GM12801 (cell line): ENCODE data around the gene TEAD1.

Experiments used
- TF ChIP-seq, protein P1 (sequence below): IDR thresholded peaks from one replicate; pipeline ENCODE4 v1.5.1; 2011; ENCODE audit warnings: control low read depth; ENCODE audit not compliant: insufficient read length; ENCODE audit errors: extremely low read depth

TEAD1 gene

DNA sequence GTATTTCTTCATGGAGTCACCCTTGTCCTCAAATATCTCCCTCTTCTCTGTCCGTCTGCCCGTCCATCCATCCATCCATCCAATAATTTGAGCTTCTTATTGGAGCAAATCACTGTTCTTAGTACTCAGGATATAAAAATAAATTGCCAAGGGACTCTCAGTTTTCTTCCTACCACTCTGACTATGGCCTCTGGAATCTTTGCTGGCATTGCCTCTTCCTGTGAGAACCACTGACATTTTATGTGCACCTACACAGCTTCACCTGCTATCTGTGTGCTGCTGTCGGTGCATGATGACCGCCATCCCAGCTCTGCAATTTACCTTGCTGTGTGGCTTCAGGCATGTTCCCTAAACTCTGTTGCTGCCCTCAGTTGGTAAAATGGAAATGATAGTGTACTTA, 37.9 kb downstream of the TEAD1 start:
- TF ChIP-seq, protein P1, sequence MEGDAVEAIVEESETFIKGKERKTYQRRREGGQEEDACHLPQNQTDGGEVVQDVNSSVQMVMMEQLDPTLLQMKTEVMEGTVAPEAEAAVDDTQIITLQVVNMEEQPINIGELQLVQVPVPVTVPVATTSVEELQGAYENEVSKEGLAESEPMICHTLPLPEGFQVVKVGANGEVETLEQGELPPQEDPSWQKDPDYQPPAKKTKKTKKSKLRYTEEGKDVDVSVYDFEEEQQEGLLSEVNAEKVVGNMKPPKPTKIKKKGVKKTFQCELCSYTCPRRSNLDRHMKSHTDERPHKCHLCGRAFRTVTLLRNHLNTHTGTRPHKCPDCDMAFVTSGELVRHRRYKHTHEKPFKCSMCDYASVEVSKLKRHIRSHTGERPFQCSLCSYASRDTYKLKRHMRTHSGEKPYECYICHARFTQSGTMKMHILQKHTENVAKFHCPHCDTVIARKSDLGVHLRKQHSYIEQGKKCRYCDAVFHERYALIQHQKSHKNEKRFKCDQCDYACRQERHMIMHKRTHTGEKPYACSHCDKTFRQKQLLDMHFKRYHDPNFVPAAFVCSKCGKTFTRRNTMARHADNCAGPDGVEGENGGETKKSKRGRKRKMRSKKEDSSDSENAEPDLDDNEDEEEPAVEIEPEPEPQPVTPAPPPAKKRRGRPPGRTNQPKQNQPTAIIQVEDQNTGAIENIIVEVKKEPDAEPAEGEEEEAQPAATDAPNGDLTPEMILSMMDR: no peak

DNA sequence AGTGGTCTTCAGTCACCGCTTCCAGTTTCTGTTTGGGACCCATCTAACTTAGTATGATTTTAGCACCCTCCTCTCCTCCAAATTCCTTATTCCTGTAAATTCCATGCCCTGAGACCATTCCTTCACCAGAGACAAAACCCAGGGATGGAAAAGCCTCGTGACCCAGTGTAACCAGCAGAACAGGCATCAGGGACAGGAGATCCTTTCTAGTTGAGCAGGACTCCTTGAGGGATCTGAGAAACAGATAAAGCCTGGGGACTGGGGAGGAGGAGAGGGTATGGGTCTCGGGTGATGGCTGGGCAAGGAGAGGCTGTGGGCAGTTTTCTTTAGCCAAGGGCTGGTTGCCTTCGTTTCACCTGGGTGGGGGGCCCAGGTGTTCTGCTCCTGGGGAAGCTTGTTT, 40.9 kb downstream of the TEAD1 start:
- TF ChIP-seq, protein P1: no peak

DNA sequence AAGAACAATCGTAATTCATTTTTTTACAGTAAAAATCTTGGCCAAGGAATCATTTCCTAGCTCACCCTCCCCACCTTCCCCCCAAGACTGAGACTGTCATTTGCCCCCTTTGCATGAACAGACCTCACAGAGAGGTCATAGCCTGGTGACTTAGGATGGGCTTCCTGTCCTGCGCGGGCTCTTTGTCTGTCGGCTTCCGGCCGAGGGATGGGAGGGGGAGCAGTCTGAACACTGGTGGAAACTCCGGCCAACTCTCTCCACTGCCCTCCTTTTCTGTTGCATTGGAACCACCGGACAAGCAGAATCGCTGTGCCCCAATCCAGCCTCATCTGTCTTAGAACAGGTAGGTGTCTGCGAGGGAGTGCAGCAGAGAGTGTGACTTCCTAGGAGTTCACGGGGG, 41.7 kb downstream of the TEAD1 start:
- TF ChIP-seq, protein P1: no peak

DNA sequence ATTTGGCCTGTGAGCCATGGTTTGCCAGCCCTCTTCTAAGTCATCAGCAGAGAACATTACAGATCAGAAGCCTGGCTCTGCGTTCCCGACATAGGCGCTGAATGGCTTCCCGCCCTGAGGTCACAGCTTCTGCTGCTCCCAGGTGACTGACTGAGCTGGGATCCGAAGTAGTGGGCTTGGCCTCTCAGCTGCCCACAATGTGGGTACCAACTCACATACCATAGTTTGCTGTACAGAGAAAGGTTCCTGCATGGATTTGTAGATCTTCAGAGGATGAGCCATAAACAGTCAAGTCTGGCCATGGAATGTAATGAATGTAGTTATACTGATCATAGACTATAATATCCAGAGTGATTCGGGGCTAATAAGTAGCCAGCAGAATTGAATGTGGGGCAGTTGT, 42.6 kb downstream of the TEAD1 start:
- TF ChIP-seq, protein P1: no peak

DNA sequence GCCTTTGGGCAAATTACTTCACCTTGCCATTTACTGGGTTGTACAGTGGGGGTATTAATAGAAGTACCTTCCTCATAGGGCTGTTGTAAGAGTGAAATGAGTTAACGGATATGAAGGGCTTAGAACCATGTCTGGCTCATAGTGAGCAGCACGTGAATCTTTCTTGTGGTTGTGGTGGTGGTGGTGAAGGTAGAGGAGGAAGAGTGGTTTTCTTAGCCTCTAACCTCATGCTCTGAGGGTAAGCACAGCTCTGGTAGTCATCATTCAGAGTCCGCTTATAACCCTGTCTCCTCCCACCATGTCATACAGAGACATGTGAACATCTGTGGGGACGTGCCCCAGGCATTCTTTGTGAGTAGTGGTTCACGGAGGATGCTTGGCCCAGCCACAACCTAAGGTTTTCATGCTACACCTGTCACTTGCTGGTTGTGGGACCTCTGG, 43.6 kb downstream of the TEAD1 start:
- TF ChIP-seq, protein P1: no peak

DNA sequence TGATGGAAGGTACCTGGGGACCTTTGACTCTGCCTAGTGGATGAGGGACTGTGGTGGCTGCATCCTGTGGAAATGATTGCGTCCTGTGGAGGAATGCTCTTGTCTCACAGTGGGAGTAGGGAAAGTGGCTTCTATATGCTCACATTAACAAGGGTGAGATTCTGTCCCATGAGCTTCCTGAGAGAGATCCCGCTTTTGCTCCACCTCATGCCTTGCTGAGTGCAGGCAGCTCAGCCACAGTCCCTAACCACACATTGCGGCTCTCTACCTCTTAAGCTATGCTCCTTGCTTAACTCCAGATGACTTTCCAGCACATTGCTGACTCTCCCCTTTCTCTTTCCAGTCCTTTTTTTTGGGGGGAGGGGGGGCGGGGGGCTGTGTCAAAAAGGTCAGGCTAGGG, 45.0 kb downstream of the TEAD1 start:
- TF ChIP-seq, protein P1: no peak

DNA sequence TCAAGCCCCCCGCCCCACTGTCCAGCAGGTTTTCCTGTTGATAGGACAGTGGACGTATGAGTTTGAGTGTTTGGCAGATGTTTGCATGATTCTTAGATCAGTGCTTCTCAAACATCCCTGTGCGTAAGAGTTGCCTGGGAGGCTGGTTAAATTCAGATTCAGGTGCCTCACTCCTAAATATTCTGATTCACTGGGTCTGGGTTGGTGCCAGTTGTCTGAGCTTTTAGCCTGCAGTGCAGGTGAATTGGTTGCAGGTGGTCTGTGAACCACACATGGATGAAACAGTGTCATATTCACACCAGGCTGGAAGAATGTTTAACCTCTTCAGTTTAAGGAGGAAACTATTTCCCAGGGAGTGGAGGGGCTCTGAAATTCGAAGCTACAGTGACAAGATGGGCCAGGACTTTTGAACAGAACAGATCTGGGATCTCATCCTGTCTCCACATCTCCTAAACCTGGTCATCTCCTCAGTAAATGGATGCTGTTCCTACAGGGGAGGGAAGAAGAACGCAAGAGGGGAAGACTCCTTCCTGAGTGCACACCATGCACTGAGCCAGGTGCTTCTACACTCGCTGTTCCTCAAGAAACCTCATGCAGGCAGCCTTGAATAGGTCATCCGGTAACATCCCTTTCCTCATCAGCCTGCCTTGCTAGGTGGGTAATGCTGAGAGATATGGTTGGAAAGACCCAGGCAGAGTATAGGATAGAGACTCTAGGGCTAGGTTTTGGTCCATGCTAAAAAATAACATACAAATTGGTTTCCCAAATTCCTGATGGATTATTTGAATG, 47.8 kb downstream of the TEAD1 start:
- TF ChIP-seq, protein P1: no peak
